NT2/D1 (cell line): ENCODE measurements around the gene PRPF4.

Source experiments
- SUZ12 ChIP-seq: IDR thresholded peaks from 2 replicates; pipeline ENCODE4 v1.6.1; 2011; ENCODE audit not compliant: insufficient read length, insufficient read depth; ENCODE audit errors: extremely low read depth
- YY1 ChIP-seq: IDR thresholded peaks from 2 replicates; pipeline ENCODE4 v1.6.1; 2011; ENCODE audit not compliant: insufficient read length, insufficient read depth
- ZNF274 ChIP-seq: IDR thresholded peaks from 2 replicates; pipeline ENCODE4 v1.6.1; 2011; ENCODE audit warnings: mild to moderate bottlenecking, low read depth, low read length

DNA sequence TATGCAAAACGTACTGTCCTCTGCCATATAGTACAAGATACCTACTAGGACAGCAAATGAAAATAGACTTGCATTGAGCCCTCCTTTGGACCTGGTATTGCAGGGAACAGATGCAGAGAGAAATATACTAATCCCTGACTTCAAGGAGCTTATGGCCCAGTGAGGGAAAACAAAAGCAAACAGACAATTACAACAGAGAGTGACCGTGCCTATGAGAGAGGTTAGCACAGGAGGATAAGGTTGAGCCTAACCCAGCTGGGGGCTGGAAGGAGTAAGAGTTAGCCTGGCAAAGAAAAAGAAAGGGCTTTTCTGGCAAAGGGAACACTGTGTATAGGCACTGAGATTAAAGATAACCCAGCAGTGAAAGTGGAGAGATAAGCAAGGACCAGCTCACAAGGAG, 5.6 kb upstream of the PRPF4 start:
- TF ChIP-seq SUZ12, result no peak
- TF ChIP-seq ZNF274, result no peak
- no peak for TF ChIP-seq YY1
